Spinal cord (tissue), 10 donors: ENCODE data around the gene DISC1. TPM values are rescaled to one million over a fixed set of nuclear protein-coding genes. Genes with fewer than 3 reads are reported as not detected.
"Not testable (repeated sequence)": the region's sequence is repeated elsewhere in the genome, so short reads cannot be mapped to it uniquely, and the experiment has no call there.

ENCODE experiments used
- DNase-seq, 6 donors: peaks; one replicate each; pipeline versions ENCODE4 v3.0.0 to v3.0.0-alpha.2; 2013 to 2015; ENCODE audit warnings: low spot score in 6 of 6, low read depth in 4 of 6
- H3K27ac ChIP-seq: one replicate; pipeline ENCODE4 v1.5.1; 2013; ENCODE audit warnings: low read depth, low read length, control low read depth
- H3K27me3 ChIP-seq: one replicate; pipeline ENCODE4 v1.6.1; 2013; ENCODE audit warnings: low read length; ENCODE audit not compliant: control insufficient read depth, insufficient read depth
- H3K36me3 ChIP-seq: one replicate; pipeline ENCODE4 v1.6.1; 2013; ENCODE audit warnings: low read length; ENCODE audit not compliant: control insufficient read depth, insufficient read depth
- H3K4me1 ChIP-seq: one replicate; pipeline ENCODE4 v1.6.1; 2013; ENCODE audit warnings: low read length; ENCODE audit not compliant: control insufficient read depth, insufficient read depth
- H3K4me3 ChIP-seq: one replicate; pipeline ENCODE4 v1.5.1; 2013; ENCODE audit warnings: low read depth, low read length, control low read depth
- H3K9me3 ChIP-seq: one replicate; pipeline ENCODE4 v1.6.1; 2013; ENCODE audit warnings: low read length; ENCODE audit not compliant: control insufficient read depth, insufficient read depth
- WGBS: methylation state at CpG from one replicate; pipeline ENCODE4 v1.1.5; 2013; ENCODE audit warnings: missing lambda C conversion rate; ENCODE audit not compliant: insufficient coverage; 5-methylcytosine and 5-hydroxymethylcytosine counted together
- polyA plus RNA-seq, 2 donors: library from polyadenylated mRNA; unstranded; fragments of 120-200 nt; gene quantifications; one replicate each; pipeline ENCODE4 v1.2.1, GENCODE V29; 2013; ENCODE audit not compliant: insufficient read length in 2 of 2
- total RNA-seq, 2 donors: library from RNA; depleted of rRNA in 1 of 2; stranded (reverse); fragments of 120-200 nt in 1 of 2; fragments of >200 nt in 1 of 2; gene quantifications; one replicate each; pipeline versions ENCODE4 v1.2.3 to v1.2.4, GENCODE V29; 2013 to 2014
- donor health status: healthy.

The DISC1 gene
- total and polyA plus RNA-seq, 4 donors = 8.3 to 22.1 (median 13.7) TPM

- DNase-seq = peak in 5 of 6 donors; percentile 39 to 81 (median 62)
- Histone ChIP-seq H3K36me3 (no peaks in the 10 kb centered on the region), H3K9me3 (no peaks in the 10 kb centered on the region), H3K27ac (peak overlapping the region; percentile 83), H3K4me3 (no peak overlapping the region), H3K27me3 (no peaks in the 10 kb centered on the region), H3K4me1 (peaks cover 16% of the 10 kb centered on the region)
- 41% methylated on average over 6 of the region's 13 CpGs for WGBS
Measured at GRCh38 chr1:231643071-231643934, 16.7 kb downstream of the DISC1 start.

- no peak for DNase-seq
- Histone ChIP-seq H3K27me3 (no peaks in the 10 kb centered on the region), H3K4me1 (peaks cover 16% of the 10 kb centered on the region), H3K9me3 (no peaks in the 10 kb centered on the region), H3K36me3 (no peaks in the 10 kb centered on the region), H3K4me3 (no peak overlapping the region), H3K27ac (peak overlapping the region; percentile 83)
Measured at GRCh38 chr1:231643935-231644237, 17.3 kb downstream of the DISC1 start.

GRCh38 chr1:231645634-231646033, 19.0 kb downstream of the DISC1 start:
- not testable (repeated sequence) for H3K4me3 ChIP-seq, H3K27me3 ChIP-seq, H3K9me3 ChIP-seq, H3K27ac ChIP-seq, DNase-seq, H3K36me3 ChIP-seq
- WGBS = no CpG with 5 or more reads among the region's 6 CpGs
- peaks cover 14% of the 10 kb centered on the region for H3K4me1 ChIP-seq

GRCh38 chr1:231646165-231646564, 19.6 kb downstream of the DISC1 start:
- not testable (repeated sequence) for H3K27me3 ChIP-seq, DNase-seq, H3K9me3 ChIP-seq, H3K36me3 ChIP-seq, H3K27ac ChIP-seq, H3K4me3 ChIP-seq
- peaks cover 13% of the 10 kb centered on the region for H3K4me1 ChIP-seq
- WGBS = no CpG with 5 or more reads among the region's 4 CpGs

GRCh38 chr1:231651621-231652260, 25.2 kb downstream of the DISC1 start:
- not testable (repeated sequence) for H3K9me3 ChIP-seq, H3K4me1 ChIP-seq, H3K27ac ChIP-seq, H3K4me3 ChIP-seq, H3K36me3 ChIP-seq, DNase-seq, H3K27me3 ChIP-seq
- WGBS = 73% methylated on average over 9 of the region's 10 CpGs

GRCh38 chr1:231653632-231654031, 27.0 kb downstream of the DISC1 start:
- Histone ChIP-seq H3K27ac (no peak overlapping the region), H3K9me3 (peaks cover 2% of the 10 kb centered on the region), H3K27me3 (no peaks in the 10 kb centered on the region), H3K4me3 (no peak overlapping the region), H3K36me3 (no peaks in the 10 kb centered on the region), H3K4me1 (no peaks in the 10 kb centered on the region)
- 83% methylated on average over 1 of the region's 2 CpGs for WGBS
- DNase-seq = no peak

GRCh38 chr1:231656741-231657140, 30.2 kb downstream of the DISC1 start:
- no CpG with 5 or more reads among the region's 1 CpG for WGBS
- Histone ChIP-seq H3K4me3 (no peak overlapping the region), H3K27me3 (no peaks in the 10 kb centered on the region), H3K4me1 (no peaks in the 10 kb centered on the region), H3K9me3 (peaks cover 2% of the 10 kb centered on the region), H3K36me3 (no peaks in the 10 kb centered on the region), H3K27ac (no peak overlapping the region)
- no peak for DNase-seq

- H3K27ac ChIP-seq, H3K27me3 ChIP-seq, H3K9me3 ChIP-seq, H3K36me3 ChIP-seq, H3K4me1 ChIP-seq, DNase-seq, H3K4me3 ChIP-seq: not testable (repeated sequence)
- WGBS = 100% methylated on average over 1 of the region's 1 CpG
Measured at GRCh38 chr1:231658223-231658622, 31.6 kb downstream of the DISC1 start.

GRCh38 chr1:231660198-231660597, 33.6 kb downstream of the DISC1 start:
- H3K9me3 ChIP-seq = peaks cover 2% of the 10 kb centered on the region
- no peak overlapping the region for H3K27ac ChIP-seq
- H3K4me1 ChIP-seq = no peaks in the 10 kb centered on the region
- no peaks in the 10 kb centered on the region for H3K27me3 ChIP-seq
- H3K36me3 ChIP-seq = no peaks in the 10 kb centered on the region
- WGBS = 100% methylated on average over 3 of the region's 3 CpGs
- H3K4me3 ChIP-seq = no peak overlapping the region
- no peak for DNase-seq

GRCh38 chr1:231663211-231663792, 36.7 kb downstream of the DISC1 start:
- Histone ChIP-seq H3K27ac (no peak overlapping the region), H3K27me3 (no peaks in the 10 kb centered on the region), H3K4me1 (no peaks in the 10 kb centered on the region), H3K9me3 (no peaks in the 10 kb centered on the region), H3K36me3 (no peaks in the 10 kb centered on the region), H3K4me3 (no peak overlapping the region)
- no peak for DNase-seq
- no CpG with 5 or more reads among the region's 2 CpGs for WGBS
